Measurements from ENCODE around the gene PPP1R9B.

DNA sequence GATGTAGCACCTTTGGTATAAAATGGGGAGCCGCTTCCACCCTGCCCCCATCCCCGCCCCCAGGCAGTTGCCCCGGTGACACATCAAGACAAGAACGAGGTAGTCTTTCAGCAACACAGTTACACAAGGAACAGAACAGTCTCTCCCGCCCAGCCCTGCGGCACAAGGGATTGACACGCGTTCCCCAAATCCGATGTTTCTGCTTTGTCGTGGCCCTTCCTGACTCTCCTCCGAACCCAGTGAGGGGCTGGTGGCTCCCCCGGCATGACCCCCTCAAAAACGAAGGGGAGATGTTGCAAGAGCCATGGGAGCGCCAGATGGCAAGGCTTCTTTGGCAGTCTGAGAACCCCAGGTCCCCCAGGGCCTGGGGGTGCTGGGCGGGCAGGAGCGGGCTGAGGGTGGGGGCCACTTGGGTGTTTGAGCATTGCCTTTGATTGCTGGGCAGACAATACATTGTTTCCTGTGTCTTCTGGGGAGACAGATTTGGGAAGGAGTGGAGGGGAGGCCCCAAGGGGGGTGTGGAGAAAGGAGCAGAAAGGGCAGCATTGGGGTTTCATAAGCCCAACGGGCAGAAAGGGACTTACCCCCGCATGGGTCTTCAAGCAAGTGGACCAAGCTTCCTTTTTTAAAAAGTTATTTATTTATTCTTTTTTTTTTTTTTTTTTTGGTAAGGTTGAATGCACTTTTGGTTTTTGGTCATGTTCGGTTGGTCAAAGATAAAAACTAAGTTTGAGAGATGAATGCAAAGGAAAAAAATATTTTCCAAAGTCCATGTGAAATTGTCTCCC is 34.3 kb upstream of the PPP1R9B start:
- TF ChIP-seq POLR2A (IDR thresholded peaks at IDR 0.05; ENCODE audit: low read length) (no peak), GATA1 (IDR thresholded peaks at IDR 0.05; ENCODE audit: low read depth, low read length) (no peak)

Measured in erythroblast (primary cell).